Naive B cell (primary cell): ENCODE results near the gene CROT. TPM values are rescaled to one million over a fixed set of nuclear protein-coding genes. Genes with fewer than 3 reads are reported as not detected.

Experiments
- ATAC-seq, 2 donors: fragments of 150-1000 bp; cut with Tn5 transposase; 2 replicates each; pipeline ENCODE4 v1.10.0; 2021; ENCODE audit warnings: low read depth in 2 of 2, mild to moderate bottlenecking in 2 of 2, moderate library complexity in 2 of 2
- DNase-seq: peaks from one replicate; pipeline ENCODE4 v3.0.0; 2022
- H3K27ac Mint-ChIP-seq, 6 donors: one replicate each; pipeline ENCODE4 v1.8.0; 2020 to 2022; ENCODE audit warnings: mild to moderate bottlenecking in 6 of 6, mixed read lengths in 6 of 6, moderate library complexity in 5 of 6, inconsistent platforms in 2 of 6
- H3K27me3 Mint-ChIP-seq, 3 donors: one replicate each; pipeline ENCODE4 v1.8.0; 2021 to 2022; ENCODE audit warnings: mixed read lengths in 3 of 3, mild to moderate bottlenecking in 1 of 3
- H3K36me3 Mint-ChIP-seq, 2 donors: one replicate each; pipeline ENCODE4 v1.8.0; 2020 to 2022; ENCODE audit warnings: mixed read lengths in 2 of 2, inconsistent platforms in 1 of 2, mild to moderate bottlenecking in 1 of 2
- H3K4me1 Mint-ChIP-seq, 3 donors: one replicate each; pipeline ENCODE4 v1.8.0; 2020 to 2022; ENCODE audit warnings: mixed read lengths in 3 of 3, inconsistent platforms in 1 of 3, mild to moderate bottlenecking in 1 of 3, moderate library complexity in 1 of 3
- H3K4me3 Mint-ChIP-seq, 8 donors: one replicate each; pipeline ENCODE4 v1.8.0; 2020 to 2022; ENCODE audit warnings: mild to moderate bottlenecking in 8 of 8, mixed read lengths in 8 of 8, moderate library complexity in 8 of 8, inconsistent platforms in 2 of 8
- H3K9me3 Mint-ChIP-seq, 7 donors: one replicate each; pipeline ENCODE4 v1.8.0; 2020 to 2022; ENCODE audit warnings: mixed read lengths in 7 of 7, mild to moderate bottlenecking in 5 of 7, inconsistent platforms in 2 of 7, moderate library complexity in 1 of 7
- polyA plus RNA-seq, 6 donors: library from polyadenylated mRNA; unstranded; fragments of 300-500 nt; fragmentation: Illumina TruSeq; gene quantifications; one replicate each; pipeline ENCODE4 v1.2.3, GENCODE V29; 2021; ENCODE audit warnings: low read depth in 6 of 6

Gene CROT
- polyA plus RNA-seq, 6 donors from 2014 or later = 1.0 to 4.4 (median 2.7) TPM

- no peaks in the 10 kb centered on the region for H3K27me3 Mint-ChIP-seq
- no peak overlapping the region for H3K4me3 Mint-ChIP-seq
- peaks cover 0 to 3% (median 0%) of the 10 kb centered on the region in 3 donors for H3K4me1 Mint-ChIP-seq
- no peak for ATAC-seq
- H3K9me3 Mint-ChIP-seq = peaks cover 12 to 56% (median 34%) of the 10 kb centered on the region in 7 donors
- H3K27ac Mint-ChIP-seq = no peak overlapping the region
- no peak for DNase-seq
- H3K36me3 Mint-ChIP-seq = peaks cover 37 to 43% of the 10 kb centered on the region in 2 donors
Observed at GRCh38 chr7:87330316-87330715, 15.1 kb upstream of the CROT start.

GRCh38 chr7:87330942-87331341 is 14.5 kb upstream of the CROT start:
- H3K36me3 Mint-ChIP-seq = peaks cover 43 to 49% of the 10 kb centered on the region in 2 donors
- H3K4me3 Mint-ChIP-seq = no peak overlapping the region
- no peak overlapping the region for H3K27ac Mint-ChIP-seq
- no peaks in the 10 kb centered on the region for H3K27me3 Mint-ChIP-seq
- DNase-seq (no peak), ATAC-seq (no peak)
- H3K9me3 Mint-ChIP-seq = peaks cover 12 to 56% (median 34%) of the 10 kb centered on the region in 7 donors
- peaks cover 0 to 3% (median 0%) of the 10 kb centered on the region in 3 donors for H3K4me1 Mint-ChIP-seq

GRCh38 chr7:87331687-87332252 is 13.7 kb upstream of the CROT start:
- H3K36me3 Mint-ChIP-seq = peaks cover 44 to 48% of the 10 kb centered on the region in 2 donors
- peak overlapping the region in 1 of 6 donors; percentile 54 for H3K27ac Mint-ChIP-seq
- peaks cover 0 to 3% (median 0%) of the 10 kb centered on the region in 3 donors for H3K4me1 Mint-ChIP-seq
- no peak for DNase-seq
- no peak for ATAC-seq
- no peak overlapping the region for H3K4me3 Mint-ChIP-seq
- peaks cover 12 to 53% (median 33%) of the 10 kb centered on the region in 7 donors for H3K9me3 Mint-ChIP-seq
- no peaks in the 10 kb centered on the region for H3K27me3 Mint-ChIP-seq

GRCh38 chr7:87332321-87332720 is 13.1 kb upstream of the CROT start:
- Mint-ChIP-seq H3K36me3 (peaks cover 39 to 45% of the 10 kb centered on the region in 2 donors), H3K4me3 (no peak overlapping the region)
- DNase-seq = no peak

GRCh38 chr7:87336136-87336535 is 9.3 kb upstream of the CROT start:
- Mint-ChIP-seq H3K27ac (no peak overlapping the region), H3K36me3 (peaks cover 22 to 30% of the 10 kb centered on the region in 2 donors)

More at GRCh38 chr7:87332321-87332720, 13.1 kb upstream of the CROT start:
- Mint-ChIP-seq H3K9me3 (peaks cover 7 to 47% (median 27%) of the 10 kb centered on the region in 7 donors), H3K27me3 (no peaks in the 10 kb centered on the region), H3K27ac (no peak overlapping the region), H3K4me1 (peaks cover 0 to under 1% (median 0%) of the 10 kb centered on the region in 3 donors)
- ATAC-seq = no peak

GRCh38 chr7:87337331-87337730 is 8.1 kb upstream of the CROT start:
- Mint-ChIP-seq H3K27ac (no peak overlapping the region), H3K9me3 (peaks cover 0 to 4% (median 0%) of the 10 kb centered on the region in 7 donors), H3K4me3 (no peak overlapping the region), H3K27me3 (no peaks in the 10 kb centered on the region), H3K36me3 (peaks cover 27 to 35% of the 10 kb centered on the region in 2 donors), H3K4me1 (no peaks in the 10 kb centered on the region)
- DNase-seq (no peak), ATAC-seq (no peak)

More at GRCh38 chr7:87336136-87336535, 9.3 kb upstream of the CROT start:
- no peaks in the 10 kb centered on the region for H3K27me3 Mint-ChIP-seq
- H3K4me3 Mint-ChIP-seq = no peak overlapping the region
- ATAC-seq = no peak
- H3K9me3 Mint-ChIP-seq = peaks cover 0 to 10% (median 0%) of the 10 kb centered on the region in 7 donors
- H3K4me1 Mint-ChIP-seq = no peaks in the 10 kb centered on the region
- DNase-seq = no peak

GRCh38 chr7:87339373-87339897 is 6.0 kb upstream of the CROT start:
- H3K27me3 Mint-ChIP-seq = no peaks in the 10 kb centered on the region
- peaks cover 0 to 4% (median 0%) of the 10 kb centered on the region in 7 donors for H3K9me3 Mint-ChIP-seq
- peaks cover 27 to 35% of the 10 kb centered on the region in 2 donors for H3K36me3 Mint-ChIP-seq
- peak overlapping the region in 1 of 6 donors; percentile 33 for H3K27ac Mint-ChIP-seq
- no peak for ATAC-seq
- DNase-seq = no peak
- peak overlapping the region in 1 of 8 donors; percentile 71 for H3K4me3 Mint-ChIP-seq
- peaks cover 0 to 5% (median 4%) of the 10 kb centered on the region in 3 donors for H3K4me1 Mint-ChIP-seq

- Mint-ChIP-seq H3K4me1 (peaks cover 7 to 17% (median 10%) of the 10 kb centered on the region in 3 donors), H3K4me3 (no peak overlapping the region), H3K27ac (no peak overlapping the region), H3K27me3 (no peaks in the 10 kb centered on the region), H3K36me3 (peaks cover 14 to 24% of the 10 kb centered on the region in 2 donors), H3K9me3 (no peaks in the 10 kb centered on the region)
- DNase-seq (no peak), ATAC-seq (no peak)
Observed at GRCh38 chr7:87341441-87341840, 4.0 kb upstream of the CROT start.

- ATAC-seq = no peak
- Mint-ChIP-seq H3K4me1 (peaks cover 7 to 17% (median 10%) of the 10 kb centered on the region in 3 donors), H3K27me3 (no peaks in the 10 kb centered on the region), H3K4me3 (no peak overlapping the region), H3K36me3 (peaks cover 14 to 22% of the 10 kb centered on the region in 2 donors), H3K27ac (no peak overlapping the region), H3K9me3 (no peaks in the 10 kb centered on the region)
- DNase-seq = no peak
Observed at GRCh38 chr7:87342231-87342630, 3.2 kb upstream of the CROT start.

GRCh38 chr7:87344446-87344845 is 1.0 kb upstream of the CROT start:
- H3K36me3 Mint-ChIP-seq = peaks cover 12% of the 10 kb centered on the region in 2 donors
- no peaks in the 10 kb centered on the region for H3K27me3 Mint-ChIP-seq
- DNase-seq (no peak), ATAC-seq (no peak)
- peak overlapping the region; percentile 91 to 99 (median 95) for H3K4me3 Mint-ChIP-seq
- H3K27ac Mint-ChIP-seq = peak overlapping the region; percentile 88 to 98 (median 93)
- no peaks in the 10 kb centered on the region for H3K9me3 Mint-ChIP-seq
- H3K4me1 Mint-ChIP-seq = peaks cover 7 to 17% (median 10%) of the 10 kb centered on the region in 3 donors

- no peaks in the 10 kb centered on the region for H3K27me3 Mint-ChIP-seq
- ATAC-seq (peak in 1 of 2 donors; percentile 0), DNase-seq (no peak)
- peaks cover 7 to 13% of the 10 kb centered on the region in 2 donors for H3K36me3 Mint-ChIP-seq
- H3K4me1 Mint-ChIP-seq = peaks cover 7 to 17% (median 10%) of the 10 kb centered on the region in 3 donors
- H3K9me3 Mint-ChIP-seq = no peaks in the 10 kb centered on the region
- H3K27ac Mint-ChIP-seq = peak overlapping the region; percentile 66 to 98 (median 88)
- H3K4me3 Mint-ChIP-seq = peak overlapping the region; percentile 91 to 99 (median 95)
Observed at GRCh38 chr7:87345962-87346371, 503 bp downstream of the CROT start.

GRCh38 chr7:87347207-87347606 is 1.7 kb downstream of the CROT start:
- DNase-seq (no peak), ATAC-seq (no peak)
- Mint-ChIP-seq H3K9me3 (no peaks in the 10 kb centered on the region), H3K27ac (no peak overlapping the region), H3K27me3 (no peaks in the 10 kb centered on the region), H3K4me1 (peaks cover 7 to 17% (median 10%) of the 10 kb centered on the region in 3 donors), H3K4me3 (peak overlapping the region in 2 of 8 donors; percentile 91 to 94), H3K36me3 (peaks cover 0 to 7% of the 10 kb centered on the region in 2 donors)

GRCh38 chr7:87347664-87348063 is 2.2 kb downstream of the CROT start:
- no peak for ATAC-seq
- Mint-ChIP-seq H3K9me3 (no peaks in the 10 kb centered on the region), H3K4me1 (peaks cover 7 to 17% (median 10%) of the 10 kb centered on the region in 3 donors), H3K36me3 (peaks cover 0 to 7% of the 10 kb centered on the region in 2 donors), H3K27me3 (no peaks in the 10 kb centered on the region), H3K27ac (peak overlapping the region in 1 of 6 donors; percentile 18), H3K4me3 (no peak overlapping the region)
- DNase-seq = no peak

- Mint-ChIP-seq H3K36me3 (peaks cover 21 to 29% of the 10 kb centered on the region in 2 donors), H3K27ac (no peak overlapping the region), H3K27me3 (no peaks in the 10 kb centered on the region), H3K9me3 (peaks cover 0 to 19% (median 13%) of the 10 kb centered on the region in 7 donors), H3K4me3 (no peak overlapping the region), H3K4me1 (no peaks in the 10 kb centered on the region)
- ATAC-seq = no peak
- no peak for DNase-seq
Observed at GRCh38 chr7:87354749-87355148, 9.3 kb downstream of the CROT start.
